ENCODE data around the gene NLK. TPM values are rescaled to one million over a fixed set of nuclear protein-coding genes. Genes with fewer than 3 reads are reported as not detected.

The NLK gene
- total and polyA plus RNA-seq, 8 donors: 9.8 to 16.7 (median 13.5) TPM

DNA sequence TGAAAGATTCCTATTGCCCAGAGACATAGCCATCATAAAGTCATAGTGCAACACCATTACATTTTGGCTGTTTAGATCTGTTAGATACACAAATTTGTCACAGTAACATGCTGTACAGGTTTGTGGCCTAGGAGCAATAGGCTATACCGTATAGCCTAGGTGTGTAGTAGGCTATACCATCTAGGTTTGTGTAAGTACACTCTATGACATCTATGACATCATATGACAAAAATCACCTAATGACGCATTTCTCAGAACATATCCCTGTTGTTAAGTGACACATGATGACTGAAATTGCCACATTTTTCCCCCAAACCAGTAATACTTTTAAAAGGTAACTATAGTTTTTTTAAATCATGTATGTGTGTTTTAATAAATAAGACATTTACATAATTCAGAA, 43.3 kb downstream of the NLK start:
- TF ChIP-seq, protein P1, sequence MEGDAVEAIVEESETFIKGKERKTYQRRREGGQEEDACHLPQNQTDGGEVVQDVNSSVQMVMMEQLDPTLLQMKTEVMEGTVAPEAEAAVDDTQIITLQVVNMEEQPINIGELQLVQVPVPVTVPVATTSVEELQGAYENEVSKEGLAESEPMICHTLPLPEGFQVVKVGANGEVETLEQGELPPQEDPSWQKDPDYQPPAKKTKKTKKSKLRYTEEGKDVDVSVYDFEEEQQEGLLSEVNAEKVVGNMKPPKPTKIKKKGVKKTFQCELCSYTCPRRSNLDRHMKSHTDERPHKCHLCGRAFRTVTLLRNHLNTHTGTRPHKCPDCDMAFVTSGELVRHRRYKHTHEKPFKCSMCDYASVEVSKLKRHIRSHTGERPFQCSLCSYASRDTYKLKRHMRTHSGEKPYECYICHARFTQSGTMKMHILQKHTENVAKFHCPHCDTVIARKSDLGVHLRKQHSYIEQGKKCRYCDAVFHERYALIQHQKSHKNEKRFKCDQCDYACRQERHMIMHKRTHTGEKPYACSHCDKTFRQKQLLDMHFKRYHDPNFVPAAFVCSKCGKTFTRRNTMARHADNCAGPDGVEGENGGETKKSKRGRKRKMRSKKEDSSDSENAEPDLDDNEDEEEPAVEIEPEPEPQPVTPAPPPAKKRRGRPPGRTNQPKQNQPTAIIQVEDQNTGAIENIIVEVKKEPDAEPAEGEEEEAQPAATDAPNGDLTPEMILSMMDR (IDR thresholded peaks at IDR 0.05): no peak
- DNase-seq (no peak), FAIRE-seq (no peak), ATAC-seq (no peak)
- Histone ChIP-seq H3K36me3 (no peaks in the 10 kb centered on the region), H3K27me3 (no peaks in the 10 kb centered on the region), H3K4me1 (peaks cover 8 to 26% (median 21%) of the 10 kb centered on the region in 3 donors), H3K27ac (no peak overlapping the region), H3K4me3 (no peak overlapping the region), H3K9me3 (no peaks in the 10 kb centered on the region)
- intact Hi-C loops (cut with DNase I): no loop called here
- WGBS, 2 donors: 95 to 100% methylated on average over 2 of the region's 2 CpGs

DNA sequence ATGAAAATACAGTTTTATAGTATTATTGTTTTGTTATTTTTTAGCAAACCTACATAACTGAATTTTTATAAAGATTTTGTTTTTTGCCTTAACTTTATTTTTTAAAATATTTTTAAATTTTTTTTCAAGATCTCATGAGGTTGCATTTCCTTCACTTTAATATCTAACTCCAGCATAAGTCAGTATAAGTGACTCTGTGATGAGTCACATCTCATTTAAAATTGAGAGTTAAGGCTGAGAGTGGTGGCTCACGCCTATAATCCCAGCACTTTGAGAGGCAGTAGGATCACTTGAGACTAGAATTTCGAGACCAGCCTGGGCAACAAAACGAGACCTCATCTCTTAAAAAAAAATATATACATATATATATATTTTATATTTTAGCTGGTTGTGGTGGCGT, 44.0 kb downstream of the NLK start:
- peaks cover 8 to 23% (median 21%) of the 10 kb centered on the region in 3 donors for H3K4me1 ChIP-seq
- H3K9me3 ChIP-seq: no peaks in the 10 kb centered on the region
- intact Hi-C loops (cut with DNase I): no loop called here
- no peak for FAIRE-seq
- H3K36me3 ChIP-seq: no peaks in the 10 kb centered on the region
- TF ChIP-seq, protein P1 (IDR thresholded peaks at IDR 0.05): no peak
- 95 to 96% methylated on average over 4 of the region's 4 CpGs for WGBS, 2 donors
- no peak for ATAC-seq
- H3K27ac ChIP-seq: no peak overlapping the region
- no peaks in the 10 kb centered on the region for H3K27me3 ChIP-seq
- no peak overlapping the region for H3K4me3 ChIP-seq
- no peak for DNase-seq

DNA sequence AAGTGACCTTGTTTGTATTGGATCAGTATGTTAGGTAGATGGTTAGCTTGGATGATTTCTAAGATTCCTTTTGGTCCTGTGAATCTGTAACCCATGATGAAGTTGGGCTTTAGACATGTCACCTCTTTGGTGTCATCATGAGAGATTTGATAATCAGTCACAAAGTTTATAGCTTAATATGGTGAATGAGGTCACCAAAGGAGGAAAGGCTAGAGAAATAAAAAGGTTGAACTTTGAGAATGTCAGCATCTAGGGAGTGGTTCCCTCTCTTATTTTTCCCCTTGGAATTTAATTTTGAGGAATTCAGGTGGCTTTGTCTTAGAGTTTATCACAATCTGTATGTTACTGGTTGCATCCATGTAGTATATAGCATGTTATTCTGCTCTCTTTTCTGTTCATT, 45.3 kb downstream of the NLK start:
- TF ChIP-seq, protein P1 (IDR thresholded peaks at IDR 0.05): no peak
- intact Hi-C loops (cut with DNase I): no loop called here

DNA sequence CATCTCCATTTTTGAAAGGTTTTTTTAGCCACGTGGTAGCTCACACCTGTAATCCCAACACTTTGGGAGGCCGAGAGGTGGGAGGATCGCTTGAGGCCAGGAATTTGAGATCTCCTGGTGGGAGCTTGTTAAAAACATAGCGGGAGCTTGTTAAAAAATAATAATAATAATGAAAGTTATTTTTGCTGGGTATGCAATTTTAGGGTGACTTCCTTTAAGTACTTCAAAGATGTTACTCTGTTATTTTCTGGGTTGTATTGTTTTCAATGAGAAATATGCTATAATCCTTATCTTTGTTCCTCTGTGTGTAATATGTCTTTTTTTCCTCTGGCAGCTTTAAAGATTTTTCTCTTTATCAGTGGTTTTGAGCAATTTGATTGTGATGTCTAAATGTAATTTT, 48.1 kb downstream of the NLK start:
- FAIRE-seq (no peak), DNase-seq (no peak), ATAC-seq (no peak)
- 96 to 98% methylated on average over 4 of the region's 4 CpGs for WGBS, 2 donors
- intact Hi-C loops (cut with DNase I): no loop called here
- peaks cover 9 to 19% (median 11%) of the 10 kb centered on the region in 3 donors for H3K4me1 ChIP-seq
- no peaks in the 10 kb centered on the region for H3K27me3 ChIP-seq
- H3K27ac ChIP-seq: no peak overlapping the region
- no peaks in the 10 kb centered on the region for H3K36me3 ChIP-seq
- TF ChIP-seq, protein P1 (IDR thresholded peaks at IDR 0.05): no peak
- H3K4me3 ChIP-seq: no peak overlapping the region
- no peaks in the 10 kb centered on the region for H3K9me3 ChIP-seq

More for the DNA sequence above, 45.3 kb downstream of the NLK start:
- FAIRE-seq (no peak), DNase-seq (no peak), ATAC-seq (no peak)
- H3K27ac ChIP-seq: no peak overlapping the region
- no peaks in the 10 kb centered on the region for H3K36me3 ChIP-seq
- peaks cover 10 to 14% (median 10%) of the 10 kb centered on the region in 3 donors for H3K4me1 ChIP-seq
- no peaks in the 10 kb centered on the region for H3K27me3 ChIP-seq
- no peak overlapping the region for H3K4me3 ChIP-seq
- no peaks in the 10 kb centered on the region for H3K9me3 ChIP-seq

DNA sequence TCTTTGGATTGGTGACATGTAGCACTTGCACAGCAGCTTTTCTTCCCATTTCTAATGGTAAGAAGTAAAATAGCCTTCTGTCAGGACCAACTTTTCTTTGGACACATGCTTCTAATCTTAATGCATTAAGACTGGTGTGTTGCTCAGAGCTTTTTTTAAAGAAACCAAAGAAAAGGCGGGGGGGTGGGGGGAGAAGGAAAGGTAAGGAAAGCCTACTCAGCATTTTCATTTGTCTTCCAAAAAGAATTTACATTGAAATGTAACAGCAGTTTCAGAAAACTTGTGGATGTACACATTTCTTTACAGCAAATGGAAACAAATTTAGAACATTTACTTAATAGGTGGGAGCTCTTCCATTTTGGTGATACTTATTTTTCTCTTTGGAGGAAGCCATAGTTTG, 49.6 kb downstream of the NLK start:
- 80 to 84% methylated on average over 1 of the region's 1 CpG for WGBS, 2 donors
- intact Hi-C loops (cut with DNase I): no loop called here
- Histone ChIP-seq H3K36me3 (no peaks in the 10 kb centered on the region), H3K9me3 (no peaks in the 10 kb centered on the region), H3K27ac (no peak overlapping the region), H3K4me3 (no peak overlapping the region), H3K27me3 (no peaks in the 10 kb centered on the region), H3K4me1 (peaks cover 11 to 21% (median 12%) of the 10 kb centered on the region in 3 donors)
- TF ChIP-seq, protein P1 (IDR thresholded peaks at IDR 0.05): no peak
- no peak for ATAC-seq
- no peak for DNase-seq
- FAIRE-seq: no peak
